ENCODE measurements around the gene TIGD7. TPM values are rescaled to one million over a fixed set of nuclear protein-coding genes. Genes with fewer than 3 reads are reported as not detected.

TIGD7 gene
- polyA plus RNA-seq, 2 of the 4 experiments (the other 2 are of a cell fraction), result 1.8 to 4.3 TPM

GRCh38 chr16:3306078-3306477 lies 848 bp upstream of the TIGD7 start:
- Histone ChIP-seq H3K4me3 (peak overlapping the region; percentile 58), H3K27ac (peak overlapping the region; percentile 74 to 90; a peak in 5 of 6 replicates), H3K9me3 (peaks cover 92% of the 10 kb centered on the region), H3K4me1 (no peaks in the 10 kb centered on the region), H3K4me2 (peak overlapping the region; percentile 81)
- TF ChIP-seq FOXS1 (CRISPR knock-in tag; IDR thresholded peaks at IDR 0.05) (no peak), MAFK (IDR thresholded peaks at IDR 0.05; ENCODE audit: partially characterized antibody) (peak; percentile 88)
- ATAC-seq, result no peak
- ChIA-PET POLR2A (interaction anchor here (1.0 to 2.5 kb wide), 2 partner anchors 9 to 23 kb away, joined by 3 to 12 read pairs; partner anchors contain the start of gene ZNF263), CTCF (interaction anchor here (1.1 to 1.9 kb wide), 2 partner anchors 14 to 48 kb away, joined by 4 to 5 read pairs; no protein-coding TSS in a partner anchor)
- no peak for FAIRE-seq
- DNase-seq (ENCODE audit: low read depth in 1 of 2, low spot score in 1 of 2), result no peak
- 87% methylated on average over 11 of the region's 11 CpGs for WGBS (ENCODE audit: missing lambda C conversion rate)

- TF ChIP-seq BCL3 (IDR thresholded peaks at IDR 0.05) (no peak), MAFK (IDR thresholded peaks at IDR 0.05; ENCODE audit: partially characterized antibody) (peak; percentile 40)
- no peaks in the 10 kb centered on the region for H3K4me1 ChIP-seq
- DNase-seq (ENCODE audit: low read depth in 1 of 2, low spot score in 1 of 2) (no peak), FAIRE-seq (no peak), ATAC-seq (no peak)
- 81% methylated on average over 4 of the region's 4 CpGs for WGBS (ENCODE audit: missing lambda C conversion rate)
- peak overlapping the region; percentile 81; the same call in 2 of the 3 replicates for H3K4me2 ChIP-seq
- CTCF ChIA-PET, result interaction anchor here (0.8 to 1.9 kb wide), 4 partner anchors 10 to 38 kb away, joined by 3 to 5 read pairs (median 4); no protein-coding TSS in a partner anchor
- POLR2A ChIA-PET, result interaction anchor here (2.5 kb wide), 1 partner anchor 21 kb away, joined by 12 read pairs; the partner anchor contains the start of gene ZNF263
- H3K9me3 ChIP-seq, result peaks cover 92% of the 10 kb centered on the region
- H3K27ac ChIP-seq, result no peak overlapping the region
- peak overlapping the region; percentile 58 for H3K4me3 ChIP-seq
Measured at GRCh38 chr16:3304370-3304769, 860 bp downstream of the TIGD7 start.

GRCh38 chr16:3295783-3296182 lies 9.4 kb downstream of the TIGD7 start:
- ChIA-PET POLR2A (no interaction called here), CTCF (no interaction called here)
- H3K4me2 ChIP-seq, result no peak overlapping the region
- DNase-seq (ENCODE audit: low read depth in 1 of 2, low spot score in 1 of 2) (no peak), ATAC-seq (no peak; a peak in 1 of 6 replicates), FAIRE-seq (no peak)
- 96% methylated on average over 13 of the region's 13 CpGs for WGBS (ENCODE audit: missing lambda C conversion rate)
- no peak overlapping the region for H3K27ac ChIP-seq
- no peaks in the 10 kb centered on the region for H3K4me1 ChIP-seq
- peaks cover 97% of the 10 kb centered on the region for H3K9me3 ChIP-seq
- H3K4me3 ChIP-seq, result no peak overlapping the region
- TF ChIP-seq HOXB5 (CRISPR knock-in tag; IDR thresholded peaks at IDR 0.05) (no peak), HDAC2 (IDR thresholded peaks at IDR 0.05) (no peak), CEBPB (IDR thresholded peaks at IDR 0.05) (no peak), KDM1A (IDR thresholded peaks at IDR 0.05; ENCODE audit: low read depth) (no peak), ZFP36 (IDR thresholded peaks at IDR 0.05; ENCODE audit: borderline replicate concordance, partially characterized antibody) (no peak), HOXB13 (CRISPR knock-in tag; IDR thresholded peaks at IDR 0.05; ENCODE audit: low read depth) (no peak)

GRCh38 chr16:3295209-3295608 lies 10.0 kb downstream of the TIGD7 start:
- no peak; a peak in 1 of 6 replicates for ATAC-seq
- Histone ChIP-seq H3K9me3 (peaks cover 97% of the 10 kb centered on the region), H3K4me1 (no peaks in the 10 kb centered on the region), H3K4me2 (no peak overlapping the region), H3K27ac (no peak overlapping the region), H3K4me3 (no peak overlapping the region)
- CTCF ChIA-PET, result no interaction called here
- WGBS (ENCODE audit: missing lambda C conversion rate), result 98% methylated on average over 37 of the region's 45 CpGs
- no peak for DNase-seq (ENCODE audit: low read depth in 1 of 2, low spot score in 1 of 2)
- TF ChIP-seq ATOH8 (CRISPR knock-in tag; IDR thresholded peaks at IDR 0.05; ENCODE audit: low read depth), result no peak
- no peak for TF ChIP-seq BHLHE40 (IDR thresholded peaks at IDR 0.05; ENCODE audit: low read depth, low read length)
- no peak for TF ChIP-seq FOSL2 (IDR thresholded peaks at IDR 0.05)
- no peak for TF ChIP-seq FOSL2 (CRISPR knock-in tag; IDR thresholded peaks at IDR 0.05)
- POLR2A ChIA-PET, result no interaction called here
- no peak for FAIRE-seq

- Histone ChIP-seq H3K27ac (no peak overlapping the region), H3K4me1 (no peaks in the 10 kb centered on the region), H3K9me3 (peaks cover 95% of the 10 kb centered on the region), H3K4me2 (no peak overlapping the region), H3K4me3 (no peak overlapping the region)
- WGBS (ENCODE audit: missing lambda C conversion rate), result 93% methylated on average over 3 of the region's 3 CpGs
- FAIRE-seq, result no peak
- POLR2A ChIA-PET, result interaction anchor here (3.2 kb wide), 1 partner anchor 9 kb away, joined by 10 read pairs; the partner anchor contains the start of gene ZNF263
- DNase-seq (ENCODE audit: low read depth in 1 of 2, low spot score in 1 of 2), result no peak
- ATAC-seq, result no peak
- CTCF ChIA-PET, result interaction anchor here (1.2 kb wide), 1 partner anchor 13 kb away, joined by 5 read pairs; the partner anchor contains the start of genes TIGD7 and ZNF75A
- TF ChIP-seq ELK1 (IDR thresholded peaks at IDR 0.05; ENCODE audit: low read depth, low read length) (no peak), RARB (CRISPR knock-in tag; IDR thresholded peaks at IDR 0.05) (no peak), MAFK (IDR thresholded peaks at IDR 0.05; ENCODE audit: partially characterized antibody) (no peak), HMGXB4 (CRISPR knock-in tag; IDR thresholded peaks at IDR 0.05; ENCODE audit: borderline replicate concordance) (no peak), TP53 (CRISPR knock-in tag; IDR thresholded peaks at IDR 0.05) (no peak), CEBPB (IDR thresholded peaks at IDR 0.05) (no peak)
Measured at GRCh38 chr16:3292604-3293003, 12.6 kb downstream of the TIGD7 start.
